ENCODE measurements around the gene FAM199X. TPM values are rescaled to one million over a fixed set of nuclear protein-coding genes. Genes with fewer than 3 reads are reported as not detected.

FAM199X gene
- total RNA-seq, 1 experiment from 2014 or later = 12.1 TPM

DNA sequence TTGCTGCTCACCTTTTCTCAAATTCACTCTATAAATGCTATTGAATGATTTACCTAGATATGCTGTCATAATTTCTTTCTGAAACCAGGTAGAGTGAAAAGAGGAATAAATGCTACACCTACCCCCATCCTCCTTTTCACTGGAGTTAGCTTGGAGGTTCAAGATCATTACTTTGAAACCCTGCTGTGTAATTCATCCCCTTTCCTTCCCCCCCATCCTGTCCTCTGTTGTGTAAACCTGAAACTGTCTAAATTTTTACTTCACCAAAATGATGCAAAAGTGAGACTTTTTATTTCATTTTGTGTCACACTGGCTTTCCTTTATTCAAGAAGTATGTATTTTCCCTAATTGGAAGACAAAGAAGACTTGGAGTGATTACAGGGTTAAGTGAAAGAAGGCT lies 48.5 kb upstream of the FAM199X start:
- no peak overlapping the region for H4K8ac ChIP-seq (replicated peaks; ENCODE audit: insufficient read length, low read depth, low read length)
- DNase-seq = no peak
- peaks cover 10% of the 10 kb centered on the region for H3K9me3 ChIP-seq (ENCODE audit: control insufficient read depth, low read depth, low read length)
- H2AFZ ChIP-seq (ENCODE audit: low read length) = no peak overlapping the region
- 0 out of 7 replicates have a peak, but pooled peaks cover 0 to 2% (median 0%) of the 10 kb centered on the region in 3 experiments for H3K36me3 Mint-ChIP-seq (ENCODE audit: insufficient read depth in 1 of 3, low read depth in 3 of 3)
- H2BK15ac ChIP-seq (ENCODE audit: low read depth, low read length) = no peak overlapping the region
- no peak overlapping the region for H4K5ac ChIP-seq (ENCODE audit: insufficient read length, low read depth, low read length)
- no peaks in the 10 kb centered on the region for H3K27me3 ChIP-seq (ENCODE audit: insufficient read depth, low read length)
- no peaks in the 10 kb centered on the region for H4K20me1 ChIP-seq (ENCODE audit: control insufficient read depth, insufficient read depth, insufficient read length)
- H2AK5ac ChIP-seq (ENCODE audit: insufficient read length, low read length) = no peak overlapping the region
- H3K4me1 ChIP-seq (ENCODE audit: insufficient read depth, low read length) = no peaks in the 10 kb centered on the region; the same call in 1 of the 2 replicates
- no peak overlapping the region for H2BK12ac ChIP-seq (ENCODE audit: insufficient read length, low read depth, low read length)
- TF ChIP-seq, protein P1, sequence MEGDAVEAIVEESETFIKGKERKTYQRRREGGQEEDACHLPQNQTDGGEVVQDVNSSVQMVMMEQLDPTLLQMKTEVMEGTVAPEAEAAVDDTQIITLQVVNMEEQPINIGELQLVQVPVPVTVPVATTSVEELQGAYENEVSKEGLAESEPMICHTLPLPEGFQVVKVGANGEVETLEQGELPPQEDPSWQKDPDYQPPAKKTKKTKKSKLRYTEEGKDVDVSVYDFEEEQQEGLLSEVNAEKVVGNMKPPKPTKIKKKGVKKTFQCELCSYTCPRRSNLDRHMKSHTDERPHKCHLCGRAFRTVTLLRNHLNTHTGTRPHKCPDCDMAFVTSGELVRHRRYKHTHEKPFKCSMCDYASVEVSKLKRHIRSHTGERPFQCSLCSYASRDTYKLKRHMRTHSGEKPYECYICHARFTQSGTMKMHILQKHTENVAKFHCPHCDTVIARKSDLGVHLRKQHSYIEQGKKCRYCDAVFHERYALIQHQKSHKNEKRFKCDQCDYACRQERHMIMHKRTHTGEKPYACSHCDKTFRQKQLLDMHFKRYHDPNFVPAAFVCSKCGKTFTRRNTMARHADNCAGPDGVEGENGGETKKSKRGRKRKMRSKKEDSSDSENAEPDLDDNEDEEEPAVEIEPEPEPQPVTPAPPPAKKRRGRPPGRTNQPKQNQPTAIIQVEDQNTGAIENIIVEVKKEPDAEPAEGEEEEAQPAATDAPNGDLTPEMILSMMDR (conservative IDR thresholded peaks at IDR 0.05) = no peak
- H3K4me3 Mint-ChIP-seq = peak overlapping the region in 1 of 2 experiments; percentile 28; a peak in 1 of 5 replicates
- H3K4me1 Mint-ChIP-seq = peaks cover 10 to 21% of the 10 kb centered on the region in 2 experiments
- no peak overlapping the region for H3K23ac ChIP-seq (ENCODE audit: insufficient read length, low read depth, low read length)
- peaks cover 3% of the 10 kb centered on the region for H3K23me2 ChIP-seq (ENCODE audit: insufficient read length, low read depth, low read length, poor library complexity, severe bottlenecking)
- H3K4me2 ChIP-seq (ENCODE audit: insufficient read depth, insufficient read length, low read length) = no peak overlapping the region
- H3K4ac ChIP-seq (ENCODE audit: low read depth, low read length) = no peak overlapping the region
- H3K79me1 ChIP-seq (ENCODE audit: insufficient read depth, low read depth, low read length, poor library complexity, severe bottlenecking) = no peaks in the 10 kb centered on the region
- no peak overlapping the region for H3K27ac ChIP-seq (ENCODE audit: insufficient read length, low read depth, low read length)
- no peak overlapping the region for H3K14ac ChIP-seq (ENCODE audit: insufficient read depth, low read length)
- no peak overlapping the region for H4K91ac ChIP-seq (ENCODE audit: insufficient read length, low read depth, low read length)
- H3K9me3 Mint-ChIP-seq = peaks cover 2 to 40% of the 10 kb centered on the region in 2 experiments; a peak in 4 of 5 replicates
- no peak overlapping the region for H2BK20ac ChIP-seq (ENCODE audit: low read depth, low read length, poor library complexity, severe bottlenecking)
- no peaks in the 10 kb centered on the region for H3K79me2 ChIP-seq (ENCODE audit: insufficient read depth, low read length)
- peaks cover 3% of the 10 kb centered on the region for H3K27me3 Mint-ChIP-seq (ENCODE audit: low read depth)
- no peak overlapping the region for H3K56ac ChIP-seq (ENCODE audit: insufficient read length, low read depth, low read length)
- H2BK120ac ChIP-seq (ENCODE audit: low read depth, low read length, poor library complexity, severe bottlenecking) = no peak overlapping the region
- H3K9ac ChIP-seq (ENCODE audit: extremely low read depth, insufficient read length, low read length) = no peak overlapping the region
- no peak overlapping the region for H3K18ac ChIP-seq (ENCODE audit: insufficient read length, low read depth, low read length)
- H3T11ph ChIP-seq (ENCODE audit: low read length) = no peak overlapping the region
- no peak overlapping the region for H3K27ac Mint-ChIP-seq
- no peak overlapping the region for H2BK5ac ChIP-seq (ENCODE audit: insufficient read length, low read length)

All from H9 (cell line).